GM18507 (cell line): ENCODE measurements around the gene C6orf47.

Source experiments
- DNase-seq: peaks from one replicate; pipeline ENCODE4 v3.0.0; 2011; ENCODE audit warnings: low read depth; ENCODE audit not compliant: insufficient read length; ENCODE audit errors: extremely low spot score
- FAIRE-seq: peaks from 2 replicates; lab custom pipeline; 2011; peaks lifted over from hg19 to GRCh38; lab: Jason Lieb, UNC

The C6orf47 gene

GRCh38 chr6:31641370-31641769, 19.2 kb downstream of the C6orf47 start:
- no peak for FAIRE-seq
- no peak for DNase-seq

- FAIRE-seq (no peak), DNase-seq (no peak)
Observed at GRCh38 chr6:31640612-31641011, 20.0 kb downstream of the C6orf47 start.

DNA sequence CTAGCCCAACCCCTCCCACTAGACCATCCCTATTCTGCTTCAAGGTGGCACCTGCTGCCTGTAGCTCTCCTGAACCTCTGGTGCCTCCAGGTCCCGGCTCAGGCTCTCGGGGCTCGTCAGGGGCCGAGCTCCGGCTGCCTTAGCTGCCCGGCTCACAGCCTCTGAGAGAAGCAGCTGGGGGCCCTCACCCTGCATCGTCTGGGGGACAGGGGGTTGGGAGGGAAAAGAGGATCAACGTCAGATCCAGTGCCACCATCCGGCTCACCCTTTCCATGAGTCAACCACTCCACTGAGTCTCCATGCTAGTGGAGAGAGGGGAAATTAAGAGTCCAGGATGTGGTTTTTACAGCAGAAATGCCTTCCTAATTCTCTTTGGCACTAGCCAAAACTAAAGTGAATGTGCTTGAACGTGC, 21.1 kb downstream of the C6orf47 start:
- DNase-seq (no peak), FAIRE-seq (no peak)

DNA sequence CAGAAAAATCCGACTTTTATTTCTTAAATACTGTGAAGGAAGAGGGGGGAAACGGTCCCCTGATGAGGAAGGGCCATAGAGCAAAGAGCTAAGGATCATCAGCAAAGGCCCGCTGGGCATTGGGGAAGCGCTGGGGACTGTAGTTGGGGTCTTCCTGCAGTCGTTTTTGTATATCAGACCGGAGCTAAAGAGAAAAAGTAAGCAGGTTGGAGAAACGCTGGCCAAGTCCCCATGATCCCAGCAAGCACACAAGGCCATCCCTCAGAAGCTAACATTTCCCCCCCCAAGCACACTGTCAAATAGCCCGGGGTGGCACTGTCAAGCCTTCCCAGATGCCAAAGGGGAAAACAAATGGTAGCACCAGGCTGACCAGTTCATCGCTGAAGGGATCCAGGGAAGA, 21.5 kb downstream of the C6orf47 start:
- FAIRE-seq: no peak
- no peak for DNase-seq

GRCh38 chr6:31636698-31637596, 23.6 kb downstream of the C6orf47 start:
- DNase-seq (no peak), FAIRE-seq (no peak)

GRCh38 chr6:31634969-31635575, 25.5 kb downstream of the C6orf47 start:
- FAIRE-seq (no peak), DNase-seq (no peak)

- FAIRE-seq: no peak
- no peak for DNase-seq
Observed at GRCh38 chr6:31634131-31634530, 26.4 kb downstream of the C6orf47 start.

DNA sequence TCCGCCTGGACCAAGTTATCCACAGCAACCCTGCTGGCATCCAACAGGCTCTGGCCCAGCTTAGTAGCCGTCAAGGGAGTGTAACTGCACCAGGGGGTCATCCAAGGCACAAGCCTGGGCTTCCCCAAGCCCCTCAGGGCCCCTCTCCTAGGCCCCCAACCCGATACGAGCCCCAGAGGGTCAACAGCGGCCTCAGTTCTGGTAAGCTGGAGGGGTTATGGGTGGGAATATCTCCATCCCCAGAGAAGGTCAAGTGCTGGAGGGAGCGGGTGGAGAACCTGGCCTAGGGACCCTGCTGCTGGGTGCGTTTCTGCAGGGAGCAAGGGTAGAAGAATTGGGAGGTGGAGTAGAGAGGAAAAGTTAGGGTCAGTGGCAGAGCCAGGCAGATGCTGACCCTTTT, 27.1 kb downstream of the C6orf47 start:
- DNase-seq: no peak
- FAIRE-seq: no peak

DNA sequence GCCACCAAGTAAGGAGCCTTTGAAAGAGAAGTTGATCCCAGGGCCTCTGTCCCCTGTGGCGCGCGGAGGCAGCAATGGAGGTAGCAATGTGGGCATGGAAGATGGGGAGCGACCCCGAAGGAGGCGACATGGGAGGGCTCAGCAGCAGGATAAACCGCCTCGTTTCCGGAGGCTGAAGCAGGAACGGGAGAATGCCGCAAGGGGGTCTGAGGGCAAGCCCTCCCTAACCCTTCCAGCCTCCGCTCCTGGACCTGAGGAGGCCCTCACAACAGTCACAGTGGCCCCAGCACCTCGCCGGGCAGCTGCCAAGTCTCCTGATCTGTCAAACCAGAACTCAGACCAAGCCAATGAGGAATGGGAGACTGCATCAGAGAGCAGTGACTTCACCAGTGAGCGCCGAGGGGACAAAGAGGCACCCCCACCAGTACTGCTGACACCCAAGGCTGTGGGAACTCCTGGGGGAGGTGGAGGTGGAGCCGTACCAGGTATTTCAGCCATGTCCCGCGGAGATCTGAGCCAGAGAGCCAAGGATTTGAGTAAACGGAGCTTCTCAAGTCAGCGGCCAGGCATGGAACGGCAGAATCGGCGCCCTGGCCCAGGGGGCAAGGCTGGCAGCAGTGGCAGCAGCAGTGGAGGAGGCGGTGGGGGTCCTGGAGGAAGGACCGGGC, 28.2 kb downstream of the C6orf47 start:
- FAIRE-seq (no peak), DNase-seq (no peak)

DNA sequence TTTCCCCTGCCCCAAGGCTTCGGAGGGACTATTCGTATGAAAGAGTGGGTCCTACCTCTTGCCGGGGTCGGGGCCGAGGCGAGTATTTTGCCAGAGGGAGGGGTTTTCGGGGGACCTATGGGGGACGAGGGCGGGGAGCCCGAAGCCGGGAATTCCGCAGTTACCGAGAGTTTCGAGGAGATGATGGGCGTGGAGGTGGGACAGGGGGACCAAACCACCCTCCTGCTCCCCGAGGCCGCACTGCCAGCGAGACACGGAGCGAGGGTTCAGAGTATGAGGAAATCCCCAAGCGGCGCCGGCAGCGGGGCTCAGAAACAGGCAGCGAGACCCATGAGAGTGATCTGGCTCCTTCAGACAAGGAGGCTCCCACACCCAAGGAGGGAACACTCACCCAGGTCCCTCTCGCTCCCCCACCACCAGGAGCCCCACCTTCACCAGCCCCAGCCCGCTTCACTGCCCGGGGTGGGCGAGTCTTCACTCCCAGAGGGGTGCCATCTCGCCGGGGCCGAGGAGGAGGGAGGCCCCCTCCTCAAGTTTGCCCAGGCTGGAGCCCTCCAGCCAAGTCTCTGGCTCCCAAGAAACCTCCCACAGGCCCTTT, 28.8 kb downstream of the C6orf47 start:
- DNase-seq (no peak), FAIRE-seq (no peak)

DNA sequence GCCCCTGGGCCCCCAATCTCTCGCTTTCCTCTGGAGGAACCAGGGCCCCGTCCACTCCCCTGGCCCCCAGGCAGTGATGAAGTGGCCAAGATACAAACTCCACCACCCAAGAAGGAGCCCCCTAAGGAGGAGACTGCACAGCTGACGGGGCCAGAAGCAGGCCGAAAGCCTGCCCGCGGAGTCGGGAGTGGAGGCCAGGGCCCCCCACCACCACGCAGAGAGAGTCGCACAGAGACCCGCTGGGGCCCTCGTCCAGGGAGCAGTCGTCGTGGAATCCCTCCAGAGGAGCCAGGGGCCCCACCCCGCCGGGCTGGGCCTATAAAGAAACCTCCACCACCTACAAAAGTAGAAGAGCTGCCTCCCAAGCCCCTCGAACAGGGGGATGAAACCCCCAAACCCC, 29.4 kb downstream of the C6orf47 start:
- FAIRE-seq (no peak), DNase-seq (no peak)

GRCh38 chr6:31630177-31630934, 30.2 kb downstream of the C6orf47 start:
- no peak for FAIRE-seq

DNA sequence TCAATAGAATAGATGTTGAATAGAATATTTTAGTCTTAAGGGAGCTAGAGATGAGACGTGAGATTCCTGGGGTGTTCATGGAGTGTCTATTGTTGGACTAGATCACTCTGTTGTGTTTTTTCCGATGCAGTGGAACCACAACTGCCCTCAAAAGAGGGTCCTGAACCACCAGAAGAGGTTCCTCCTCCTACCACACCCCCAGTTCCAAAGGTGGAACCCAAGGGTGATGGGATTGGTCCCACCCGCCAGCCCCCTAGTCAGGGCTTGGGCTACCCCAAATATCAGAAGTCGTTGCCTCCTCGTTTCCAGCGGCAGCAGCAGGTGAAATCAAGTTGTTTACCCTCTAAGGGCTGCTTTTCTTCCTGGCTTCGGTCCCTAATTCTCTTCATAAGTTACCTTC, 31.6 kb downstream of the C6orf47 start:
- DNase-seq: no peak
- FAIRE-seq: no peak

More at GRCh38 chr6:31630177-31630934, 30.2 kb downstream of the C6orf47 start:
- DNase-seq: no peak

GRCh38 chr6:31627690-31628287, 32.8 kb downstream of the C6orf47 start:
- DNase-seq: no peak
- FAIRE-seq: no peak

DNA sequence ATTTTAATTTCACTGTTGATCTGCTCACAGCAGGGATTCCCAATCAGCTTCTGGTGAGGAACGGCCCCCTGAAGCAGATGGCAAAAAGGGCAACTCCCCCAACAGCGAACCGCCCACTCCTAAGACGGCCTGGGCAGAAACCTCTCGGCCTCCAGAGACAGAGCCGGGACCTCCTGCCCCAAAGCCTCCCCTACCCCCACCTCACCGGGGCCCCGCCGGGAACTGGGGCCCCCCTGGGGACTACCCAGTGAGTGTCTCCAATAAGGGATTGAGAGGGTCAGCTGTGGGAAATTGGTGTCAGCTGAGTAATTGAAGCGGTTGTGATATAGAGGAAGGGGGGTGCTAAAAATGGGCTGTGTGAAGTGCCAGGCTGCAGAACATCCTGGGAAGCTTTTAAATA, 33.6 kb downstream of the C6orf47 start:
- no peak for DNase-seq
- no peak for FAIRE-seq

DNA sequence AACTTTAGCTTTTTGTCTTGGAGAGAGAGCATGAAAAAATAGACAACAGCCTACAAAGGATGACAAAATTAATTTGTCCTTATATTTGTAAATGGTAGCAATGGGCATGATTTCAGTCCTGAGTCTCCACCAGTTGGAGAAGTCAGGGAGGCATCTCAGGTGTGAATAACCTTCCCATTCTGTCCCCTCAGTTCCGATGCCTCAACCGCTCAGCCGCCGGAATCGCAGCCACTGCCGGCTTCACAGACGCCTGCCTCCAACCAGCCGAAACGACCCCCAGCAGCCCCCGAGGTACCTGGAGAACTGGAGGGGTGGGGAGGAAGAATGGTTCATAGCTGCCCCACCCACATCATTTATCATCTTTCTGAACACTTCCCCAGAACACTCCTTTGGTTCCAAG, 36.5 kb downstream of the C6orf47 start:
- FAIRE-seq: no peak
- DNase-seq: no peak

- DNase-seq (no peak), FAIRE-seq (no peak)
Observed at GRCh38 chr6:31622684-31623091, 37.9 kb downstream of the C6orf47 start.

DNA sequence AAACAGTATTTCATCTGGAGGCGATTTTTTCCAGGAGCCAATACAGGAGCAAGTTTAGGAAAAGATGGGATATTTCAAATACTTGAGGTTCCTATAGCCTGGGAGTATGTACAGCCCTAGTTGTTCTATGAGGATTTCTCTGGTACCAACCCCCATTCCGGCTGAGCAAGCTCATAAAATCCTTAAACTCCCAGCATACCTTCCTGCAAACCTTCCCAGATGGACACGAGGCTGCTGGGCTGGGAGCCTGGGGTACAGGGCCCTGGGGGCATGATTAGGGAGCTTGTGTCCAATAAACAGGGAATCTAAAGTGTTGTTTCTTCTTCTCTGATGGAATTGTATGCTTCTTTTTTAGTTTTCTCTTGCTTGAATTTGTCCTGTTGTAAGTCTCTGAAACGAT, 38.6 kb downstream of the C6orf47 start:
- no peak for DNase-seq
- no peak for FAIRE-seq

GRCh38 chr6:31621320-31621939, 39.1 kb downstream of the C6orf47 start:
- FAIRE-seq: no peak
- DNase-seq: no peak
